Measurements from ENCODE around the gene SND1.

The SND1 gene

GRCh38 chr7:127618042-127618441, 34.0 kb upstream of the SND1 start, which contains the start of gene PAX4:
Gene PAX4 (minus strand): TSS chr7:127618142. CDS start chr7:127615928, 2,214 bp downstream.
- Histone ChIP-seq H3K36me3 (ENCODE audit: control insufficient read depth, insufficient read depth, low read length) (no peaks in the 10 kb centered on the region), H3K27me3 (replicated peaks; ENCODE audit: control insufficient read depth, insufficient read depth, low read length) (peaks cover 6% of the 10 kb centered on the region), H3K4me3 (replicated peaks; ENCODE audit: low read depth, low read length) (no peak within 1 kb of the TSS)
- no peak for DNase-seq (ENCODE audit: extremely low read depth, insufficient read length)
- no peak for TF ChIP-seq CTCF (IDR thresholded peaks at IDR 0.05; ENCODE audit: insufficient read depth, low read length, poor library complexity, severe bottlenecking)

GRCh38 chr7:127618775-127619174, 33.2 kb upstream of the SND1 start:
- no peak for DNase-seq (ENCODE audit: extremely low read depth, insufficient read length)
- Histone ChIP-seq H3K4me3 (replicated peaks; ENCODE audit: low read depth, low read length) (no peak overlapping the region), H3K27me3 (replicated peaks; ENCODE audit: control insufficient read depth, insufficient read depth, low read length) (peaks cover 5% of the 10 kb centered on the region), H3K36me3 (ENCODE audit: control insufficient read depth, insufficient read depth, low read length) (no peaks in the 10 kb centered on the region)
- TF ChIP-seq CTCF (IDR thresholded peaks at IDR 0.05; ENCODE audit: insufficient read depth, low read length, poor library complexity, severe bottlenecking), result no peak

GRCh38 chr7:127619681-127620405, 32.2 kb upstream of the SND1 start:
- DNase-seq (ENCODE audit: extremely low read depth, insufficient read length), result peak; percentile 22

GRCh38 chr7:127620406-127621233, 31.4 kb upstream of the SND1 start:
- no peak for DNase-seq (ENCODE audit: extremely low read depth, insufficient read length)
- no peak for TF ChIP-seq CTCF (IDR thresholded peaks at IDR 0.05; ENCODE audit: insufficient read depth, low read length, poor library complexity, severe bottlenecking)
- H3K4me3 ChIP-seq (replicated peaks; ENCODE audit: low read depth, low read length), result no peak overlapping the region

More at GRCh38 chr7:127619681-127620405, 32.2 kb upstream of the SND1 start:
- Histone ChIP-seq H3K4me3 (replicated peaks; ENCODE audit: low read depth, low read length) (no peak overlapping the region), H3K27me3 (replicated peaks; ENCODE audit: control insufficient read depth, insufficient read depth, low read length) (peaks cover 5% of the 10 kb centered on the region), H3K36me3 (ENCODE audit: control insufficient read depth, insufficient read depth, low read length) (no peaks in the 10 kb centered on the region)
- TF ChIP-seq CTCF (IDR thresholded peaks at IDR 0.05; ENCODE audit: insufficient read depth, low read length, poor library complexity, severe bottlenecking), result no peak

GRCh38 chr7:127625331-127625730, 26.7 kb upstream of the SND1 start:
- no peaks in the 10 kb centered on the region for H3K27me3 ChIP-seq (replicated peaks; ENCODE audit: control insufficient read depth, insufficient read depth, low read length)
- no peak for TF ChIP-seq CTCF (IDR thresholded peaks at IDR 0.05; ENCODE audit: insufficient read depth, low read length, poor library complexity, severe bottlenecking)
- H3K4me3 ChIP-seq (replicated peaks; ENCODE audit: low read depth, low read length), result no peak overlapping the region
- no peaks in the 10 kb centered on the region for H3K36me3 ChIP-seq (ENCODE audit: control insufficient read depth, insufficient read depth, low read length)
- DNase-seq (ENCODE audit: extremely low read depth, insufficient read length), result no peak

More at GRCh38 chr7:127620406-127621233, 31.4 kb upstream of the SND1 start:
- no peaks in the 10 kb centered on the region for H3K36me3 ChIP-seq (ENCODE audit: control insufficient read depth, insufficient read depth, low read length)
- peaks cover 1% of the 10 kb centered on the region for H3K27me3 ChIP-seq (replicated peaks; ENCODE audit: control insufficient read depth, insufficient read depth, low read length)
